Measurements from ENCODE around the gene FGF18.

Gene FGF18

GRCh38 chr5:171441246-171441791 is 21.9 kb downstream of the FGF18 start:
- Histone ChIP-seq H3K27ac (no peak overlapping the region), H3K79me2 (ENCODE audit: insufficient read depth, low read depth) (no peaks in the 10 kb centered on the region), H3K4me1 (ENCODE audit: low read depth, poor library complexity, severe bottlenecking) (no peaks in the 10 kb centered on the region), H3K36me3 (ENCODE audit: insufficient read depth) (no peaks in the 10 kb centered on the region), H4K20me1 (ENCODE audit: insufficient read depth) (no peaks in the 10 kb centered on the region), H3K9ac (no peak overlapping the region), H3K4me3 (IDR thresholded peaks at IDR 0.05; ENCODE audit: insufficient read depth, low read depth, low read length) (no peak overlapping the region), H2AFZ (ENCODE audit: low read depth) (no peak overlapping the region), H3K27me3 (ENCODE audit: insufficient read depth, low read depth) (no peaks in the 10 kb centered on the region), H3K4me2 (no peak overlapping the region)
- TF ChIP-seq CTCF (conservative IDR thresholded peaks at IDR 0.05; ENCODE audit: low read depth, low read length) = no peak

- H3K4me2 ChIP-seq = no peak overlapping the region
- H3K27ac ChIP-seq = no peak overlapping the region
- H2AFZ ChIP-seq (ENCODE audit: low read depth) = no peak overlapping the region
- H3K27me3 ChIP-seq (ENCODE audit: insufficient read depth, low read depth) = no peaks in the 10 kb centered on the region
- TF ChIP-seq CTCF (conservative IDR thresholded peaks at IDR 0.05; ENCODE audit: low read depth, low read length) = no peak
- H3K9ac ChIP-seq = no peak overlapping the region
- no peaks in the 10 kb centered on the region for H4K20me1 ChIP-seq (ENCODE audit: insufficient read depth)
- H3K4me1 ChIP-seq (ENCODE audit: low read depth, poor library complexity, severe bottlenecking) = no peaks in the 10 kb centered on the region
- no peak overlapping the region for H3K4me3 ChIP-seq (IDR thresholded peaks at IDR 0.05; ENCODE audit: insufficient read depth, low read depth, low read length)
- no peaks in the 10 kb centered on the region for H3K36me3 ChIP-seq (ENCODE audit: insufficient read depth)
- H3K79me2 ChIP-seq (ENCODE audit: insufficient read depth, low read depth) = no peaks in the 10 kb centered on the region
Measured at GRCh38 chr5:171442287-171443042, 23.0 kb downstream of the FGF18 start.

GRCh38 chr5:171444582-171444981 is 25.1 kb downstream of the FGF18 start:
- no peaks in the 10 kb centered on the region for H3K36me3 ChIP-seq (ENCODE audit: insufficient read depth)

More at GRCh38 chr5:171444582-171444981, 25.1 kb downstream of the FGF18 start:
- no peaks in the 10 kb centered on the region for H4K20me1 ChIP-seq (ENCODE audit: insufficient read depth)
- no peak overlapping the region for H3K4me2 ChIP-seq
- H3K79me2 ChIP-seq (ENCODE audit: insufficient read depth, low read depth) = no peaks in the 10 kb centered on the region
- H3K27ac ChIP-seq = no peak overlapping the region
- no peaks in the 10 kb centered on the region for H3K4me1 ChIP-seq (ENCODE audit: low read depth, poor library complexity, severe bottlenecking)
- H3K4me3 ChIP-seq (IDR thresholded peaks at IDR 0.05; ENCODE audit: insufficient read depth, low read depth, low read length) = no peak overlapping the region
- no peak overlapping the region for H2AFZ ChIP-seq (ENCODE audit: low read depth)
- no peak for TF ChIP-seq CTCF (conservative IDR thresholded peaks at IDR 0.05; ENCODE audit: low read depth, low read length)
- H3K9ac ChIP-seq = no peak overlapping the region
- H3K27me3 ChIP-seq (ENCODE audit: insufficient read depth, low read depth) = no peaks in the 10 kb centered on the region

All from KMS-11 (cell line).